HepG2 (cell line): Measurements from ENCODE around the gene PRAMEF17. TPM values are rescaled to one million over a fixed set of nuclear protein-coding genes. Genes with fewer than 3 reads are reported as not detected.
"Not testable (repeated sequence)": the region's sequence is repeated elsewhere in the genome, so short reads cannot be mapped to it uniquely, and the experiment has no call there.

ENCODE experiments used
- ATAC-seq: fragments of 200-7000 bp; cut with Tn5 transposase; 3 replicates; pipeline ENCODE4 v1.9.1; 2020; ENCODE audit warnings: mild to moderate bottlenecking, moderate library complexity
- BruUV-seq: library from RNA; stranded (reverse); fragments of 400-500 nt; replicated peaks from 2 replicates; lab custom pipeline; 2021; lab: Mats Ljungman, UMichigan
- CTCF ChIA-PET: fragments of 300-600 bp; formaldehyde crosslinking; extraction: SDS; loops from one replicate; lab custom pipeline; 2021; ENCODE audit warnings: low total read pairs, inconsistent platforms, low intra/inter-chr PET ratio; lab: Yijun Ruan, JAX
- POLR2A ChIA-PET: fragments of 350-600 bp; sonication (Branson Sonifier 250); formaldehyde crosslinking; loops from one replicate; lab custom pipeline; 2020; ENCODE audit warnings: antibody characterized with exemption, inconsistent platforms; lab: Yijun Ruan, JAX
- DNase-seq: peaks from one replicate; pipeline ENCODE4 v3.0.0-alpha.2; 2015; ENCODE audit warnings: low spot score
- FAIRE-seq: peaks from 3 replicates; lab custom pipeline; 2011; peaks lifted over from hg19 to GRCh38; lab: Jason Lieb, UNC
- H2AFZ ChIP-seq: one replicate; pipeline ENCODE4 v1.6.1; 2011; ENCODE audit warnings: low read length, inconsistent platforms
- H3K27ac ChIP-seq: fragments of 300-600 bp; 3 replicates; pipeline ENCODE4 v1.8.0; 2011; ENCODE audit warnings: mixed run types, mild to moderate bottlenecking, mixed read lengths, low read length, inconsistent platforms; ENCODE audit not compliant: insufficient read depth; ENCODE audit errors: extremely low read length
- H3K27me3 ChIP-seq, 2 experiments: fragments of 200-600 bp in 1 of 2; 2 replicates in 1 of 2; 3 replicates in 1 of 2; pipeline versions ENCODE4 v1.6.0 to v1.8.0; 2011; ENCODE audit warnings: low read length in 2 of 2, mild to moderate bottlenecking in 2 of 2, moderate library complexity in 2 of 2, inconsistent platforms in 1 of 2; ENCODE audit not compliant: insufficient read depth in 2 of 2, control insufficient read depth in 1 of 2
- H3K36me3 ChIP-seq, 2 experiments: fragments of 200-600 bp in 1 of 2; replicated peaks in 1 of 2; 2 replicates in 1 of 2; 3 replicates in 1 of 2; pipeline versions ENCODE4 v1.5.1 to v1.8.0; 2011; ENCODE audit warnings: low read length in 2 of 2, inconsistent platforms in 1 of 2; ENCODE audit not compliant: insufficient read depth in 2 of 2, control insufficient read depth in 1 of 2
- H3K4me1 ChIP-seq: 2 replicates; pipeline ENCODE4 v1.5.1; 2012; ENCODE audit warnings: low read length, inconsistent platforms; ENCODE audit not compliant: insufficient read depth
- H3K4me2 ChIP-seq: 2 replicates; pipeline ENCODE4 v1.6.0; 2011; ENCODE audit warnings: low read depth, low read length, inconsistent platforms
- H3K4me3 ChIP-seq, 3 experiments: fragments of 200-600 bp in 1 of 3; sonication (generic), shearing (Covaris generic) in 1 of 3; replicated peaks in 1 of 3; 2 replicates each; pipeline ENCODE4 v1.5.1; 2011 to 2016; ENCODE audit warnings: low read length in 3 of 3, inconsistent platforms in 2 of 3, low read depth in 2 of 3, mild to moderate bottlenecking in 2 of 3, control low read depth in 1 of 3, mixed read lengths in 1 of 3; ENCODE audit not compliant: insufficient read depth in 1 of 3
- H3K79me2 ChIP-seq: one replicate; pipeline ENCODE4 v1.6.1; 2011; ENCODE audit warnings: low read length, inconsistent platforms; ENCODE audit not compliant: insufficient read depth
- H3K9ac ChIP-seq: 2 replicates; pipeline ENCODE4 v1.6.0; 2011; ENCODE audit warnings: mild to moderate bottlenecking, low read depth, low read length, inconsistent platforms; ENCODE audit not compliant: insufficient read depth
- H3K9me3 ChIP-seq: 2 replicates; pipeline ENCODE4 v1.5.1; 2012; ENCODE audit warnings: mild to moderate bottlenecking, low read length
- H4K20me1 ChIP-seq: 2 replicates; pipeline ENCODE4 v1.6.0; 2011; ENCODE audit warnings: inconsistent platforms, mild to moderate bottlenecking, low read length, moderate library complexity; ENCODE audit not compliant: insufficient read depth
- TAF1 ChIP-seq: sonication (generic); formaldehyde crosslinking; IDR thresholded peaks from 2 replicates; pipeline ENCODE4 v1.4.0; 2020; ENCODE audit warnings: missing genetic modification reagents
- ZNF354B ChIP-seq: sonication (generic); formaldehyde crosslinking; IDR thresholded peaks from 2 replicates; pipeline ENCODE4 v1.8.0; 2022; ENCODE audit warnings: mild to moderate bottlenecking, missing genetic modification reagents
- WGBS: methylation state at CpG from one replicate; pipeline ENCODE4 v1.1.6; 2017; ENCODE audit warnings: low lambda C conversion rate; 5-methylcytosine and 5-hydroxymethylcytosine counted together
- in situ Hi-C: cut with HindIII; loops from 2 replicates; pipeline ENCODE4 v1.10.0; 2017; ENCODE audit warnings: low pct_unique_long_range_greater_than_20kb; ENCODE audit not compliant: extremely low pct_ligation_motif_present
- intact Hi-C: fragments of 100-400 bp; cut with micrococcal nuclease; formaldehyde crosslinking; loops from one replicate; pipeline ENCODE4 v1.10.0; 2022; ENCODE audit not compliant: unreplicated experiment
- polyA plus RNA-seq, 8 experiments: library from polyadenylated mRNA; depleted of rRNA in 3 of 8; stranded (reverse) in 7 of 8; unstranded in 1 of 8; fragments of >200 nt; fragmentation: Illumina TruSeq in 4 of 8; extraction: Trizol in 4 of 8; gene quantifications; 2 replicates each; pipeline versions ENCODE4 v1.2.1 to v1.2.3, GENCODE V29; 2011 to 2016; ENCODE audit warnings: low read depth in 4 of 8, missing spikeins in 1 of 8, mixed read lengths in 1 of 8; ENCODE audit not compliant: insufficient read depth in 1 of 8
- total RNA-seq, 5 experiments: library from RNA; depleted of rRNA; stranded (reverse); fragments of >200 nt; fragmentation: Illumina TruSeq; extraction: Trizol; gene quantifications; 2 replicates each; pipeline ENCODE4 v1.2.3, GENCODE V29; 2016; ENCODE audit warnings: low read depth in 1 of 5

Gene PRAMEF17
- total and polyA plus RNA-seq, 2 of the 13 experiments (the other 11 are each of a cell fraction or from before 2014, with no cell fraction given) = not detected

DNA sequence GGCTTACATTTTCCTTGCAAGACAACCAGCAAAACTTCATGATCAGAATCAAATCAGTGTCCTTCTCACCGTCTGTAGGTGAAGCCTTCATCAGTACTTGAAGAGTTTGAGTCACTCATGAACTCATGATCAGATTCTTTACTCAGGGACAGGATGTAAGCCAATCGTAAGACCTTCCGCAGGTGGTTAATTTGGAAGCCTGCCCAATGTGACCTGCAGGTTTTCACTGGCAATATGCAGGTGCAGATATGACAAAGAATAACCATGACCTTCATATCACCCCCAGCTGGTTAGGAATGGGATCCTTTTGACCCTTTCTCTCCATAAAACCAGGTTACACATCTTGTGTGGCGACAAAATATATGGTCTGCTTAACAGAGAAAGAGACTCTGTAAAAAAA, 18.4 kb downstream of the PRAMEF17 start:
- Histone ChIP-seq H4K20me1 (no peaks in the 10 kb centered on the region), H3K9me3 (no peaks in the 10 kb centered on the region; the same call in 1 of the 2 replicates), H3K9ac (no peak overlapping the region), H3K27ac (no peak overlapping the region), H2AFZ (no peak overlapping the region), H3K36me3 (no peaks in the 10 kb centered on the region), H3K4me3 (no peak overlapping the region), H3K27me3 (no peaks in the 10 kb centered on the region), H3K4me1 (no peaks in the 10 kb centered on the region), H3K4me2 (no peak overlapping the region), H3K79me2 (no peaks in the 10 kb centered on the region)
- 5% methylated on average over 4 of the region's 4 CpGs for WGBS
- intact Hi-C loops = no loop called here
- ATAC-seq = no peak
- TF ChIP-seq ZNF354B (CRISPR knock-in tag) (no peak), TAF1 (CRISPR knock-in tag) (no peak)
- POLR2A ChIA-PET = no interaction called here
- in situ Hi-C loops = no loop called here
- no TSS peak for BruUV-seq
- no peak for DNase-seq
- CTCF ChIA-PET = no interaction called here
- no peak for FAIRE-seq

DNA sequence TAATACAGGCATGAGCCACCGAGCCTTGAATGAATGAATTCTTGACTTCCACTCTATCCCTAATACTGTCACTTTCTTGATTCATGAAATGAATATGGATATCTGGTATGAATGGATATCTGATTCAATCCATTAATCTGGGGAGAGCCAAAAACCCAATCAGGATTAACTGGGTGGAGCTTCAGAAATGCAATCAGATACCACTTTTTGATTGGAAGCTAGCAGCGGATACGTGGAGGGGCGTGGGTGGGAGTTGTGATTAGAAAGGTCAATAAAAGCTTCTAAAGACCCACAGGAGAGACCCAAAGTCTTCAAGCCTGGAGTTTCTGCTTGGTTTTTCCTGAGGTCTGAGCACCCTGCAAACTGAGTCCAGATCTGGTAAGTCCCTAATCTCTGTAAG, 20.7 kb downstream of the PRAMEF17 start, which contains the start of gene PRAMEF20:
Gene PRAMEF20, plus strand, starts transcription at position 301 of the 400 bp plus-strand sequence. CDS start 5,905 bp downstream, outside the sequence.
- H3K79me2 ChIP-seq, in situ Hi-C loops, CTCF ChIA-PET, POLR2A ChIA-PET, H4K20me1 ChIP-seq, ATAC-seq, H3K4me3 ChIP-seq, H3K4me1 ChIP-seq, H3K4me2 ChIP-seq, H3K27me3 ChIP-seq, intact Hi-C loops, DNase-seq, H3K9me3 ChIP-seq, H3K9ac ChIP-seq, H3K36me3 ChIP-seq, FAIRE-seq, H3K27ac ChIP-seq, H2AFZ ChIP-seq, BruUV-seq: not testable (repeated sequence)
- WGBS = 4% methylated on average over 4 of the region's 4 CpGs
